ENCODE data around the gene MSH2. TPM values are rescaled to one million over a fixed set of nuclear protein-coding genes. Genes with fewer than 3 reads are reported as not detected.
"Not testable (repeated sequence)": the region's sequence is repeated elsewhere in the genome, so short reads cannot be mapped to it uniquely, and the experiment has no call there.

Gene MSH2
- polyA plus RNA-seq, 1 donor from 2014 or later: 18.5 TPM

- H3K27ac Mint-ChIP-seq: peak overlapping the region in 2 of 3 donors; percentile 46 to 94
- H3K4me1 Mint-ChIP-seq: peaks cover 8 to 20% (median 17%) of the 10 kb centered on the region in 3 donors
- peak overlapping the region; percentile 89 to 99 (median 99) for H3K4me3 Mint-ChIP-seq
- no peaks in the 10 kb centered on the region for H3K9me3 Mint-ChIP-seq
- peaks cover 6% of the 10 kb centered on the region for H3K36me3 Mint-ChIP-seq
- H3K27me3 Mint-ChIP-seq: no peaks in the 10 kb centered on the region
Observed at GRCh38 chr2:47401789-47402554, 984 bp upstream of the MSH2 start.

DNA sequence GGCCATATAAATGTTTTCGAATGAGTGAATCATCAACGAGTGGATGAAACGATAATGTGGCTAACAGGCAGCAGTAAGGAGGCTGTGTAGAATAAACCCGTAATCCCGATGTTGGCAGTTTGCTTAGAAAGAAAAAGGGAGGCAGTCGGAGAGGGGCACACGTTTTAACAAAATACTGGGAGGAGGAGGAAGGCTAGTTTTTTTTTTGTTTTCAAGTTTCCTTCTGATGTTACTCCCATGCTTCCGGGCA, 476 bp upstream of the MSH2 start:
- Mint-ChIP-seq H3K36me3 (peaks cover 6% of the 10 kb centered on the region), H3K9me3 (no peaks in the 10 kb centered on the region), H3K4me3 (peak overlapping the region; percentile 89 to 99 (median 99)), H3K27me3 (no peaks in the 10 kb centered on the region), H3K4me1 (peaks cover 8 to 20% (median 17%) of the 10 kb centered on the region in 3 donors), H3K27ac (peak overlapping the region; percentile 46 to 94 (median 59))

DNA sequence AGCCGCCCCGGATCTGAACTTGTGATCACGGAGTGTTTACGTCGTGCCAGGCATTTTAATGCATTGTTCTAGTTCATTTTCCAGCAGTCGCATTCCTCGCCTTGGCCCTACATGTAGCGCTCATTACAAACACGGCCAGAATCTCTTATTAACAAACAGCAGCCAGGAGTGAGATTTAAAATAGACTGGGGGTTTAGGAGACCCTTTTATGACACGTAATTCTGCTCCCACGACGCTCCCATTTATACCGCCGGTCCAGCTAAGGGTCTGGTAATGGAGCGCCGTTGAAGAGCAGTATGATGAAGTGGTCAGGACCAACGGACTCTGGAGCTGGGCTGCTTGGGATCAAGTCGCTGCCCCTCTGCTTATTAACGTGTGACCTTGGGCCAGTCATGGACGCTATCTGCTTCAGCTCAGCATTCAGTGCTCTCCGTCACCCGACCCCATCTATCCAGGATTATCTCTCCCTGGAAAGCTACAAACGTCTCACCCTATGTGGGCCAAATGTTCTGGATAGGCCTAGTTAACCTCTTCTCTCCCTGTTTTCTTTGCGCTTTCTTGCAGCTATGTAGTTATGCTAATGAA, 745 bp downstream of the MSH2 start:
- peak overlapping the region; percentile 89 to 99 (median 99) for H3K4me3 Mint-ChIP-seq
- peaks cover 11% of the 10 kb centered on the region for H3K36me3 Mint-ChIP-seq
- no peaks in the 10 kb centered on the region for H3K9me3 Mint-ChIP-seq
- peaks cover 8 to 26% (median 23%) of the 10 kb centered on the region in 3 donors for H3K4me1 Mint-ChIP-seq
- no peaks in the 10 kb centered on the region for H3K27me3 Mint-ChIP-seq
- H3K27ac Mint-ChIP-seq: peak overlapping the region; percentile 46 to 94 (median 59)

DNA sequence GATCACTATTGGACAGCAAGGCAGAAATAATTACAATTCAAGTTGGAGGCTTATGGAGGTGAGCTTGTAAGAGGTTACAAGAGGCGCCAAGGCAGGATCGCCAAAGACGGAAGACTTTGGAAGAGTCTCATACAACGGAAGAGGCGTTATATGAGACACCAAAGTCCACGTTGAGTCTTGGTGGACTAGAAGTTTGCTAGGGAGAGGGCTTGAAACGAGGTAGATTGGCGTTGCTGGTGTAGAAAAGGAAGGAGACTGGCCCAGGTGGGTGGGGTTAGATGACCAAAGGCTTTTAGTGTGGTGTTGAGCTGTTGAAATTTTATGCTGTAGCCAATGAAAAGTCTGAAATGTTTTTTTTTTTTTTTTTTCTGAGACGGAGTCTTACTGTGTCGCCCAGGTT, 1.4 kb downstream of the MSH2 start:
- H3K36me3 Mint-ChIP-seq: peaks cover 11% of the 10 kb centered on the region
- peak overlapping the region in 1 of 3 donors; percentile 9 for H3K27ac Mint-ChIP-seq
- H3K9me3 Mint-ChIP-seq: no peaks in the 10 kb centered on the region
- peaks cover 8 to 26% (median 23%) of the 10 kb centered on the region in 3 donors for H3K4me1 Mint-ChIP-seq
- H3K4me3 Mint-ChIP-seq: peak overlapping the region; percentile 89 to 99 (median 99)
- H3K27me3 Mint-ChIP-seq: no peaks in the 10 kb centered on the region

GRCh38 chr2:47405757-47406156, 2.8 kb downstream of the MSH2 start:
- peak overlapping the region in 2 of 4 donors; percentile 39 to 69 for H3K4me3 Mint-ChIP-seq
- peaks cover 8 to 27% (median 23%) of the 10 kb centered on the region in 3 donors for H3K4me1 Mint-ChIP-seq
- H3K9me3 Mint-ChIP-seq: no peaks in the 10 kb centered on the region
- peak overlapping the region in 1 of 3 donors; percentile 50 for H3K27ac Mint-ChIP-seq
- peaks cover 12% of the 10 kb centered on the region for H3K36me3 Mint-ChIP-seq
- H3K27me3 Mint-ChIP-seq: no peaks in the 10 kb centered on the region

GRCh38 chr2:47406649-47407330, 3.8 kb downstream of the MSH2 start:
- H3K27ac Mint-ChIP-seq, H3K9me3 Mint-ChIP-seq, H3K27me3 Mint-ChIP-seq: not testable (repeated sequence)
- Mint-ChIP-seq H3K4me1 (peaks cover 8 to 27% (median 23%) of the 10 kb centered on the region in 3 donors), H3K36me3 (peaks cover 12% of the 10 kb centered on the region), H3K4me3 (peak overlapping the region in 2 of 4 donors; percentile 50 to 80)

DNA sequence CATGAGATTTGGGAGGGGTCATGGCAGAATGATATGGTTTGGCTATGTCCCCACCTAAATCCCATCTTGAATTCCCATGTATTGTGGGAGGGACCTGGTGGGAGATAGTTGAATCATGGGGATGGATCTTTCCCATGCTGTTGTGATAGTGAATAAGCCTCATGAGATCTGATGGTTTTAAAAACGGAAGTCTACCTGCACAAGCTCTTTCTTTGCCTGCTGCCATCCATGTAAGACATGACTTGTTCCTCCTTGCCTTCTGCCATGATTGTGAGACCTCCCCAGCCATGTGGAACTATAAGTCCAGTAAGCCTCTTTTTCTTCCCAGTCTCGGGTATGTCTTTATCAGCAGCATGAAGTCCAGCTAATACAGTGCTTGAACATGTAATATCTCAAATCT, 5.0 kb downstream of the MSH2 start:
- peaks cover 8 to 21% (median 18%) of the 10 kb centered on the region in 3 donors for H3K4me1 Mint-ChIP-seq
- not testable (repeated sequence) for H3K27me3 Mint-ChIP-seq, H3K9me3 Mint-ChIP-seq, H3K27ac Mint-ChIP-seq
- peak overlapping the region in 2 of 4 donors; percentile 37 to 50 for H3K4me3 Mint-ChIP-seq
- H3K36me3 Mint-ChIP-seq: peaks cover 12% of the 10 kb centered on the region

DNA sequence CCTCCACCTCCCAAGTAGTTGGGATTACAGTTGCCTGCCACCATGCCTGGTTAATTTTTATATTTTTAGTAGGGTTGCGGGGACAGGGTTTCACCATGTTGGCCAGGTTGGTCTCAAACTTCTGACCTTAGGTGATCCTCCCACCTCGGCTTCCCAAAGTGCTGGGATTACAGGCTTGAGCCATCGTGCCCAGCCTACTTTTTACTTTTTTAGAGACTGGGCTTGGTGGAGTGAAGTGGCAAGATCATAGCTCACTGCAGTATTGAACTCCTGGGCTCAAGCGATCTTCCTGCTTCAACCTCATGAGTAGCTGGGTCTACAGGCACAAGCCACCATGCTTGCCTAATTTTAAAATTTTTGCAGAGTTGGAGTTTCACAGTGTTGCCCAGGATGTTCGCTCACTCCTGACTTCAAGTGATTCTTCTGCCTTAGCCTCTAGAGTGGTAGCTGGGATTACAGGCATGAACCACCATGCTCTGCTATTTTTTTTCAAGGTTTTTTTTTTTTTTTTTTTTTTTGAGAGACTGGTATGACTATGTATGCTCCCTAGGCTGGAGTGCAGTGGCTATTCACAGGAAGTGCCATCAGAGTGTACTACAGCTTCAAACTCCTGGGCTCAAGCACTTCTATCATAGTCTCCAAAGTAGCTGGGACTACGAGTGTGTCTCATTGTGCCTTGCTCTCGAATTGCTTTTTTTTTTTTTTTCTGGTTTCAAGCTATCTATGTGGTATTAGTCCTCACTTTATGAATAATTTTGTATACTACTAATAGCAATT, 11.9 kb downstream of the MSH2 start:
- Mint-ChIP-seq H3K27ac (no peak overlapping the region), H3K4me1 (peaks cover 0 to 2% (median 0%) of the 10 kb centered on the region in 3 donors), H3K36me3 (peaks cover 4% of the 10 kb centered on the region), H3K4me3 (no peak overlapping the region), H3K27me3 (no peaks in the 10 kb centered on the region), H3K9me3 (no peaks in the 10 kb centered on the region)

DNA sequence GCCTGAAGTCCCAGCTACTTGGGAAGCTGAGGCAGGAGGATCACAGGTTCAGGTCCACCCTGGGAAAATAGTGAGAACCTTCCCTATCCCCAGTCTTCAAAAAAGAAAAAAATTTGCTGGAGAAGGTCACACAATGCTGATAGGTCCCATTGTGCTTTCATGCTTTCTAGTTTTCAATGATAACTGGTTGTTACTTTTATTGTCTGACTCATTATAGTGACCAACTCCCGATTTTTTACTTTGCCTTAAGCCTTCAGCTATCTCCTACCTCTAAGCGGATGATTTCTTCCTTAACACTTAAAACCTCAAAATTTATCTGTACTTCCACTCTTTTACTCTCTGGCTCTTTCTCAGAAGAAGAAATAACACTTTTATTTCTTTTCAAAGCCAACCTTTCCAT, 17.3 kb downstream of the MSH2 start:
- Mint-ChIP-seq H3K4me1 (peaks cover 0 to 3% (median 0%) of the 10 kb centered on the region in 3 donors), H3K27ac (no peak overlapping the region), H3K4me3 (no peak overlapping the region), H3K36me3 (peaks cover 2% of the 10 kb centered on the region), H3K27me3 (no peaks in the 10 kb centered on the region), H3K9me3 (no peaks in the 10 kb centered on the region)

DNA sequence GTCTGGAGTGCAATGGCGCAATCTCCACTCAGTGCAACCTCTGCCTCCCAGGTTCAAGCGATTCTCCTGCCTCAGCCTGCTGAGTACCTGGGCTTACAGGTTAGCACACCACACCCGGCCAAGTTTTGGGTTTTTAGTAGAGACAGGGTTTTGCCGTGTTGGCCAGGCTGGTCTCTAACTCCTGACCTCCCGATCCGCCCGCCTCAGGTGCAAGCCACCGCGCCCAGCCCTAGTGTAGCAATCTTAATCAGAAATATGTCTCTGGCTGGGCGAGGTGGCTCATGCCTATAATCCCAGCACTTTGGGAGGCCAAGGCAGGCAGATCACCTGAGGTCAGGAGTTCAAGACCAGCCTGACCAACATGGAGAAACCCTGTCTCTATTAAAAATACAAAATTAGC, 17.7 kb downstream of the MSH2 start:
- not testable (repeated sequence) for H3K27ac Mint-ChIP-seq, H3K27me3 Mint-ChIP-seq, H3K4me1 Mint-ChIP-seq, H3K9me3 Mint-ChIP-seq, H3K4me3 Mint-ChIP-seq, H3K36me3 Mint-ChIP-seq

GRCh38 chr2:47422016-47422415, 19.1 kb downstream of the MSH2 start:
- no peaks in the 10 kb centered on the region for H3K9me3 Mint-ChIP-seq
- no peak overlapping the region for H3K4me3 Mint-ChIP-seq
- H3K4me1 Mint-ChIP-seq: peaks cover 0 to 3% (median 0%) of the 10 kb centered on the region in 3 donors
- no peak overlapping the region for H3K27ac Mint-ChIP-seq
- peaks cover 3% of the 10 kb centered on the region for H3K36me3 Mint-ChIP-seq
- H3K27me3 Mint-ChIP-seq: no peaks in the 10 kb centered on the region

GRCh38 chr2:47422560-47422959, 19.6 kb downstream of the MSH2 start:
- Mint-ChIP-seq H3K36me3 (peaks cover 3% of the 10 kb centered on the region), H3K4me3 (no peak overlapping the region), H3K9me3 (no peaks in the 10 kb centered on the region), H3K27ac (no peak overlapping the region), H3K4me1 (peaks cover 0 to 3% (median 0%) of the 10 kb centered on the region in 3 donors), H3K27me3 (no peaks in the 10 kb centered on the region)

- H3K36me3 Mint-ChIP-seq: peaks cover 6% of the 10 kb centered on the region
- H3K27me3 Mint-ChIP-seq: no peaks in the 10 kb centered on the region
- no peaks in the 10 kb centered on the region for H3K9me3 Mint-ChIP-seq
- no peak overlapping the region for H3K27ac Mint-ChIP-seq
- H3K4me1 Mint-ChIP-seq: no peaks in the 10 kb centered on the region
- H3K4me3 Mint-ChIP-seq: no peak overlapping the region
Observed at GRCh38 chr2:47426786-47427185, 23.8 kb downstream of the MSH2 start.

DNA sequence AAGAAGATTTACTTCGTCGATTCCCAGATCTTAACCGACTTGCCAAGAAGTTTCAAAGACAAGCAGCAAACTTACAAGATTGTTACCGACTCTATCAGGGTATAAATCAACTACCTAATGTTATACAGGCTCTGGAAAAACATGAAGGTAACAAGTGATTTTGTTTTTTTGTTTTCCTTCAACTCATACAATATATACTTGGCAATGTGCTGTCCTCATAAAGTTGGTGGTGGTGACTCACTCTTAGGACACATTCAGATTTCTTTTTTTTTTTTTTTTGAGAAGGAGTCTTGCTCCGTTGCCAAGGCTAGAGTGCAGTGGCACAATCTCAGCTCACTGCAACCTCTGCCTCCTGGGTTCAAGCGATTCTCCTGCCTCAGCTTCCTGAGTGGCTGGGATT, 26.8 kb downstream of the MSH2 start:
- H3K4me3 Mint-ChIP-seq: no peak overlapping the region
- no peaks in the 10 kb centered on the region for H3K9me3 Mint-ChIP-seq
- no peaks in the 10 kb centered on the region for H3K27me3 Mint-ChIP-seq
- no peaks in the 10 kb centered on the region for H3K4me1 Mint-ChIP-seq
- no peak overlapping the region for H3K27ac Mint-ChIP-seq
- H3K36me3 Mint-ChIP-seq: peaks cover 8% of the 10 kb centered on the region

DNA sequence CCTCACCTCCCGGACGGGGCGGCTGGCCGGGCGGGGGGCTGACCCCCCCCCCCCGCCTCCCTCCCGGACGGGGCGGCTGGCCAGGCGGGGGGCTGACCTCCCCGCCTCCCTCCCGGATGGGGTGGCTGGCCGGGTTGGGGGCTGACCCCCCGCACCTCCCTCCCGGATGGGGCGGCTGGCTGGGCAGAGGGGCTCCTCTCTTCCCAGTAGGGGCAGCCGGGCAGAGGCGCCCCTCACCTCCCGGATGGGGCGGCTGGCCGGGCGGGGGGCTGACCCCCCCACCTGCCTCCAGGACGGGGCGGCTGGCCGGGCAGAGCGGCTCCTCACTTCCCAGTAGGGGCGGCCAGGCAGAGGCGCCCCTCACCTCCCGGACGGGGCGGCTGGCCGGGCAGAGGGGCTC, 30.1 kb downstream of the MSH2 start:
- H3K27ac Mint-ChIP-seq: not testable (repeated sequence)

More for the DNA sequence above, 30.1 kb downstream of the MSH2 start:
- H3K36me3 Mint-ChIP-seq, H3K9me3 Mint-ChIP-seq, H3K4me1 Mint-ChIP-seq, H3K27me3 Mint-ChIP-seq, H3K4me3 Mint-ChIP-seq: not testable (repeated sequence)

Measured in IgD-negative memory B cell (primary cell).